ENCODE data around the gene DUSP11. TPM values are rescaled to one million over a fixed set of nuclear protein-coding genes. Genes with fewer than 3 reads are reported as not detected.

The DUSP11 gene
- 40.7 to 46.7 TPM (median 41.4 TPM) in 5 replicates for total RNA-seq (2022; extraction: Qiagen RNA extraction; ENCODE audit: low read depth)

DNA sequence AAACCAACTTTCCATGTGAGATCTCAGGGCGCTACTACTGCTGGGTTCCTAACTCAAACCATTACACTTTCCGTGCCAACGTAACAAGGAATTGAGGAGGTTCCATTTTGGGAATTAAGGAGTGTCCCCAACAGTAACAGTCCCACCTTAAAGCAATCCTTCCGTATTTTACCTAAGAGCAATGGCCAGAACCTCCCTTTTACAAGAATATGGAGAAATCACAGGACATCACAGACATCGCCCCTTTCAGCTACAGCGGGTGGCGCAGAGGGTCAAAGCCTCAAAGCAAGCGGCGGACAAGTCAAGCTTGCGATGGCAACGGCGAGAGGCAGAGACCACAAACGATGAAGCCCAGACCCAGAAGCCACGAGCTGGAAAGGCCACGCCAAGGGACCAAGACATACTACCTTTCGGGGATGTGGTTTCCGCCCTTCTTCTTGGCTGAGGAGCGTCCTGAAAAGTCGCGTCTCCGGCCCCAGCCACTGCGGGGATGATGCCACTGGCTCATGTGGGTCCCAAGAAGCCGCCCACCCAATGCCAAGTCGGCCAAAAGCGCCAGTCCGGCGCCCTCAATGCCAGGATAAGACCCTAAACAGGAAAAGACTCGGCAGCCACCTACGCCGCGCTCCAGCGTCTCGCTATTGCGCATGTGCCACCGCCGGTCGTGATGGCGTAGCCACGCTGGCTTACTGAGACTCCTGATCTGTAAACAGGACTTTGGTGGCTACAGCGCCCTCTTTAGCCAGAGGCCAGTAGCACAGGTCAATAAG is at the start of gene DUSP11:
Gene DUSP11 (minus strand): TSS at position 637 of the 770 bp plus-strand sequence. CDS start 129 bp downstream, at position 508.

DNA sequence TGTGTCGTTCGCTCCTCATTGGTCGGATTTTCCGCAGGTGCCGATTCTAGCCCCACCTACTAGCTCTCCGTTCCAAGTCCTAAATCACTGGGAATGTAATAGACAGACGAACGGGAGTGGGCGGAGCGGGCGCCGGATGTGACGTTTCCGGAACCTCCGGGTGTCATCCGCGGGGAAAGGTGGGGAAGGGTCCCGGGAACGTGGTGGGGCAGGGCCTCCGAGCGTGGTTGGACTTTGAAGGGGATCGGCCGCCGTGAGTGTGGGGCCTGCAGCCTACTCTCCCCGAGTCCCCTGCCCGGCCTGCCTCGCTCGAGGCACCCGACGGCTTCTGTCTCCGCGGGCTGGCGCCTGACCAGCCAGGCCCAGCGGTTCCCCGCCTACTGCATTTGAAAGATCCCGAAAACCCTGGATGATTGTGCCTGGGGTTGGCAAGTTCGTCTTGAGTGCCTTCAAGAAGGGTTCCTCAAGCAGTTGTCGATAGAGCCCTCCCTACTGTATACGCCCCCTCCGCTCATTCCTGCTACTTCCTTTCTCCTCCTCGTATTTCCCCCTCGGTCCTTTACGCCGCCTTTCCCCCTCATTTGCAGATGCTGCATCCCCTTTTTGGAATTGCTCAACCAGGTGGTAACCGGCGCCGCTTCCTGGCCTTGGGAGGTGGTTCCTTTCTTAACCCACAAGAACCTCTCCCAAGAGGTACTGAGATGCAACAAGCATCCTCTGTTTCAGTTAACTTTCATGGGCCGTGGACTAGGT is 49.1 kb upstream of the DUSP11 start, which contains the start of gene STAMBP:
Gene STAMBP (plus strand): TSS at position 144 of the 753 bp plus-strand sequence. CDS start 1,896 bp downstream, outside the sequence.

DNA sequence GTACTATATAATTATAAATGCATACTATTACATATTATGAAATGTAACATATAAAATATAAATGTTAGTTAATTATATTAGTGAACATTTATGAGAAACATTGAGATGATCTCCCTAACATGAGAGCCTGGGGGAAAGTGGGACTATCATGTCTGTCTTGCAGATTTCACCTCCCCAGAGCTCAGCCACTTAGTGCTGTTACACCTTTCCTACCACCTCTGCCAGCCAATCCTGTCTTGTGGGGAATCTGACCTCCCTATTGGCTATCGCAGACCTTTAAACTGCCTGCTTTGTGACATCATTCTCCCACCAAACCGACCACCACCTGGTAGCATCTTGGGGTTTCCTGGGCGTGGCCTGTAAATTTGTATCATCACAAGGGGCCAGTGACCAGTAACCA is 4.0 kb upstream of the DUSP11 start, which contains the start of gene C2orf78:
Gene C2orf78 (plus strand): TSS at position 301 of the 400 bp plus-strand sequence. CDS start 127 bp downstream, outside the sequence.

DNA sequence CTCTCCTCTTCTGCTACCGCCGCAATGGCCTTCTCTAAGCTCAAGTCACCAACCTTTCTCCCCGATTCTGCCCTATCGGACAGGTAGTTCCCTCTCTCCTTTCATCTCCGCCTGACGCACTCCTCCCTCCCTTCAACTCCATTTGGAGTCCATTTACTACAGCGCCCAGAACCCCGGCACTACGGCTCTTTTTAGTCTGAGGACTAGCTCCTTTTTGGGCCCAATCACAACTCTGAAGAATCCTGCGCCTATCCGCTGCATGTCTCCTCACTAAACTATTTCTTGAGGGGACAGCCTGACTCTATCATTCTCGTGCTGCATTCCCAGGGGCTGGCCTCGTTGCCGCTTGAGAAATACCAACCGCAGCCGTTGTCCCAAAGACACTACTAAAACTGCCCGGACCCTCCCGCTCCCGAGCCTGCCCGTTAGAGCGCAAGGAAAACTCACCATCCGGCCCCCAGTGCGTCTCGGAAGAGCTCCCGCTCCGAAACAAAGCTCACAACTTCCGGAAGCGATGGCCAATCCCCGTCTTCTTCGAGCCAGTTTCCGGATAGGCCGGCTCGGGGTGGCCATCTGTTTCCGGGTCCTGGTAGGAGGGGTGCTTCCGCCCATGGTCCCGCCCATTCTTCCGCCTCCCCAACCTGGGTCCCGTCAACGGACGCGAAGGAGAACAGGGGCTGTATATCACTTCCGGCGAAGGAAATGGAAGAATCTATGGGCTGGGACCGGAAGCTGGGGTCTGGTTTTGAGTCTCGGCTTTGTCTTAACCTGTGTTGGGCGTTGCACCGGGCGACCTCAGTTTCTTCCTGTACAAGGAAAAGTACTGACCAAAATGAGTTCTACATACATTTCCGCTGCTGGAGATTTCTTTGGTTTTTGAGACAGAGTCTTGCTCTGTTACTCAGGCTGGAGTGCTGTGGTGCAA is 42.8 kb downstream of the DUSP11 start, which contains the start of gene TPRKB:
Gene TPRKB (minus strand): TSS at position 491 of the 925 bp plus-strand sequence. CDS start 2,776 bp downstream, outside the sequence.

Other genes with a start within 250 kb of the DUSP11 start
- not detected in 5 replicates for gene NAT8, start 137.7 kb downstream of the DUSP11 start, total RNA-seq (2022; extraction: Qiagen RNA extraction; ENCODE audit: low read depth)
- gene TPRKB, start 42.8 kb downstream of the DUSP11 start, total RNA-seq (2022; extraction: Qiagen RNA extraction; ENCODE audit: low read depth) = 66.9 to 107 TPM (median 81.6 TPM) in 5 replicates
- not detected in 5 replicates for gene C2orf78, start 4.1 kb upstream of the DUSP11 start, total RNA-seq (2022; extraction: Qiagen RNA extraction; ENCODE audit: low read depth)
- gene STAMBP, start 48.9 kb upstream of the DUSP11 start, total RNA-seq (2022; extraction: Qiagen RNA extraction; ENCODE audit: low read depth) = 46.4 to 52.3 TPM (median 48.8 TPM) in 5 replicates
- gene ACTG2, start 112.9 kb upstream of the DUSP11 start, total RNA-seq (2022; extraction: Qiagen RNA extraction; ENCODE audit: low read depth) = 0.14 to 0.45 TPM (median 0.22 TPM) in 5 replicates
- 136 to 152 TPM (median 149 TPM) in 5 replicates for gene DGUOK, start 146.8 kb upstream of the DUSP11 start, total RNA-seq (2022; extraction: Qiagen RNA extraction; ENCODE audit: low read depth)
- gene TET3, start 204.8 kb upstream of the DUSP11 start, total RNA-seq (2022; extraction: Qiagen RNA extraction; ENCODE audit: low read depth) = 6.0 to 7.6 TPM (median 6.6 TPM) in 5 replicates

Measured in A549 treated with CpdA at 1 μM for 4 hours (cell line).